Cerebellar cortex (tissue), 1 donor: Measurements from ENCODE around the gene MAP2K5.
A peak's percentile ranks its signal among the peaks of the same experiment; 100 is the strongest.

Source experiments
- DNase-seq: peaks from one replicate; pipeline ENCODE4 v3.0.0-alpha.2; 2015; ENCODE audit warnings: low spot score

Gene MAP2K5

GRCh38 chr15:67838789-67839332 is 296.4 kb downstream of the MAP2K5 start:
- peak; percentile 67 for DNase-seq

DNA sequence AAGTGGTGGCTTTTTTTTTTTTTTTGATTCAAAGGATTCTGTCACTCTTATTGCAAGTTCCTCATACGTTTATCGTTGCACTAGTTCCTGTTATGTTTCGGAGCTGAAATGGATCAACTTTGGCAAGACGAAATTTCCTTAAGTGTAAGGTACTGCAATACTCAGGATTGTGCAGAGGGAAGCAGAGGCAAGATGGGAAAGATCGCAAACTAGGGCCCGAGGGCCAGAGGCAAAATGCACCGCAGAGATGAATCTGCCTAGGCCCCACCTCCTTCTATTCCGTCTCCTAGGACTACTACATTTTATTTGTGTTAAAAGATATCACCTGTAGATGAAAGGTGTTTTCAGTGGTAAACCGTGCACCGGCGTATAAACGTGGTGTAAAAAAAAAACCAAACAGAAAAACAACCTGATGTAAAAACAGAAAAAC is 297.0 kb downstream of the MAP2K5 start:
- DNase-seq: peak; percentile 80

- peak; percentile 92 for DNase-seq
These were observed 297.6 kb downstream of the MAP2K5 start, which contains the start of gene RNU6-1 for GRCh38 chr15:67839929-67840748. RNU6-1 (minus strand) TSS chr15:67840045.

DNA sequence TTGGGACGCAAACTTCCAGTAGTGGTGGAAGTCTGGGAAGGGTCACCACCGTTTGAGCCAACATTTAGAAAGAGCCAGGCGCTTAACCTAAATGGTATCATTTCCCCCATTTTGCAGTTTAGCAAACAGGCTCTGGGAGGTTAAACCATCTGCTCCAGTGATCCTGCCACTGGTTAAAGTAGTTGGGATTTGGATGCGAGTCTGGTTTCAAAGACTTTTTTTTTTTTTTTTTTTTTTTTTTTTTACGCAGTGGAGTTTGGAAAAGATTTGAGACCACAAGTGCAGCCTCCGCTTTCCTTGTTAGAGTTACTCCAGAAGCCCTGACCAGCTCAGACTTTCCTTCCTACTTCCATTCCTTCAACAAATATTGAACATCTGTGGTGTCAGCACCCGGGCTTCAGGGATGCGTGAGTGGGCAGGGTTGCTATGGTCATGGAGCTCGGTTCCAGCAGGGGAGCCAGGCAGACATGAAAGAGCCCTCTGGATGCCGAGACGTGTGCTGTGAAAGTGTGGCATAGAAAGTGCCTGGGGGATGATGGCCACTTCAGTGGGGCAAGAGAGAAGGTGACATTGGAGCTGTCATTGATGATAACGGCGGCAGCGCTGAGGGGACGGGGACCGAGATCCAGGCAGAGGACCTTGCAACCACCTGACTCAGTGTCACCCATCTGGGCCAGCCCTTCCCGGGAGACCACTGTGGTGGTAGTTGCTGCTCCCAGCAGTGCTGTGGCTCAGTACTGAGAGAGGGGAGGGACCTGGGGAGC is 298.4 kb downstream of the MAP2K5 start:
- peak; percentile 62 for DNase-seq

GRCh38 chr15:67841513-67841762 is 298.9 kb downstream of the MAP2K5 start:
- no peak for DNase-seq

GRCh38 chr15:67843092-67843501 is 300.6 kb downstream of the MAP2K5 start:
- DNase-seq: peak; percentile 46

GRCh38 chr15:67843571-67844387 is 301.3 kb downstream of the MAP2K5 start:
- DNase-seq: peak; percentile 94

DNA sequence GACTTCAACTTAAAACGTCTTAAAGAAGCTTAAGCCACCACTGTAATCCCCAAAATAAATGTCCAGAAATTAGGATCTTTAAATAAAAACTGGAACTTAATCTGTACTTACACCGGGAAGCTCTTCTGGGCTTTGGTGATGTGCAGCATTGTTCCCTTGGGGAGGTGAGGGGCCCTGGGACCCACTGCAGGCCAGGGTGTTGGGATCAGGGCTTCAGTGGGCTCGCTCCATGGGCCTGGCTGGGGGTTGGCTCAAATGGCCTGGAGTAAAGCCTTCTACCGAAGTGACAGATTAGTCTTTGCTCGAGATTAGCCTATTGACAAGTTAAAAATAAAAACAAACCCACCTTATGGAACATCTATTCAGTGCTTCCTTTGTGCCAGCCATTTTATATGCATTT is 303.5 kb downstream of the MAP2K5 start:
- DNase-seq: no peak

- DNase-seq: no peak
These were observed 307.0 kb downstream of the MAP2K5 start for GRCh38 chr15:67849538-67849937.

DNA sequence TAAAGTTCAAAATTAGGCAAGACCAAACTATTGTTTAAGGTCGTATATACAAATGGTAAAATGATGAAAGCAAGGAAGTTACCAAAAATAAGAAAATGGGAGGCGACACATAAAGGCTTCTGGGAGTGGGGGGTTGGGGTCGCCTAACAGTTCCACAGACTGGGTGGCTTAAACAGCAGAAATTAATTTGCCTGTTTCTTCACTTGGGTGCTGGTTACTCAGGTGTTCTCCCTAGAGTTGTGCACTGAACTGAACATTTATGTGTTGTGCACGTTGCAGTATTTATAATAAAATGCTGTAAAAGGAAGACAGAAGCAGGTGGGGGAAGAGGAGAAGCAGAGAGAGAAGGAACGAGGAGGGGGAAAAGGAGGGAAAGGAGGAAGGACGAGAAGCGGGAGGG is 307.8 kb downstream of the MAP2K5 start:
- no peak for DNase-seq

- no peak for DNase-seq
These were observed 308.6 kb downstream of the MAP2K5 start for GRCh38 chr15:67850994-67851571.

DNA sequence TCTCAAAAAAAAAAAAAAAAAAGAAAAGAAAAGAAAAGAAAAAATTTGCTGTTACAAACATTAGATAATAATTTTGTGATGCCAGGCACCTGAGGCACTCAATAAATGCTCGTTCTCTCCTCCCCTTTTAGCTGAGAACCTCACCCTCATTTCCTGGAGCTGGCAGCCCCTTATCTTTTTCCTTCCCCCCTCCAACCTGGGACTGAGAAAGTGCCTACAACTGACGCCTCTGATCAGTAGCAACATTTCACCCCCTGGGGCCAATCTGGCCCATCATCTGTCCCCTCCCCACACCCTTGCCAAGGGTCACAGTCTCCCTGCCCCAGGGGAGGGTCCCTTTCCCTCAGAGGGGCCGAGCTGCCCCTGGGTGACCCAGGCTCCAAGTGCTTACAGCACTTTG is 309.9 kb downstream of the MAP2K5 start:
- DNase-seq: no peak

- no peak for DNase-seq
These were observed 311.0 kb downstream of the MAP2K5 start for GRCh38 chr15:67853454-67853853.

GRCh38 chr15:67854358-67854757 is 311.9 kb downstream of the MAP2K5 start:
- no peak for DNase-seq

DNA sequence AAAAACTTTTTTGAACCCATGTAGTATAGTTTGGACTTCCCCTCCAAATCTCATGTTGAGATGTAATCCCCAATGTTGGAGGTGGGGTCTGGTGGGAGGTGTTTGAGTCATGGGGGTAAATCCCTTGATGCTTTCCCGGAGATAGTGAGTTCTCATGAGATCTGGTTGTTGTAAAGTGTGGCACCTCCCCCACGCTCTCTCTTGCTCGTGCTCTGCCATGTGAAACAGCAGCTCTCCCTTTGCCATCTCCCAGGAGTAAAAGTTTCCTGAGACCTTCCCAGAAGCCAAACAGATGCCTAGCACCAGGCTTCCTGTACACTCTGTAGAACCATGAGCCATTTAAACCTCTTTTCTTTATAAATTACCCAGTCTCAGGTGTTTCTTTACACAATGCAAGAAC is 313.3 kb downstream of the MAP2K5 start:
- no peak for DNase-seq
